ENCODE results near the gene LRRC9. TPM values are rescaled to one million over a fixed set of nuclear protein-coding genes. Genes with fewer than 3 reads are reported as not detected.
A peak's percentile ranks its signal among the peaks of the same experiment; 100 is the strongest.

Gene LRRC9
- total RNA-seq, 2 experiments from 2014 or later = not detected

GRCh38 chr14:59890676-59891075, 29.3 kb upstream of the LRRC9 start:
- CTCF ChIA-PET = no interaction called here
- DNase-seq (no peak), ATAC-seq (no peak)
- POLR2A ChIA-PET = no interaction called here
- Mint-ChIP-seq H3K27ac (no peak overlapping the region), H3K4me1 (ENCODE audit: low read depth) (no peaks in the 10 kb centered on the region), H3K9me3 (no peaks in the 10 kb centered on the region), H3K27me3 (peaks cover 6% of the 10 kb centered on the region), H3K4me3 (no peak overlapping the region), H3K36me3 (ENCODE audit: low read depth) (no peaks in the 10 kb centered on the region)
- intact Hi-C loops (cut with micrococcal nuclease) = no loop called here
- no peak for TF ChIP-seq CTCF (IDR thresholded peaks at IDR 0.05)

GRCh38 chr14:59895721-59896120, 24.2 kb upstream of the LRRC9 start:
- intact Hi-C loops (cut with micrococcal nuclease) = no loop called here
- no peaks in the 10 kb centered on the region for H3K4me1 Mint-ChIP-seq (ENCODE audit: low read depth)
- peaks cover 8% of the 10 kb centered on the region for H3K27me3 Mint-ChIP-seq
- no peaks in the 10 kb centered on the region for H3K9me3 Mint-ChIP-seq
- H3K36me3 Mint-ChIP-seq (ENCODE audit: low read depth) = no peaks in the 10 kb centered on the region
- CTCF ChIA-PET = interaction anchor here (0.8 kb wide), 1 partner anchor 264 kb away, joined by 3 read pairs; no protein-coding TSS in a partner anchor
- no peak for ATAC-seq
- no peak for TF ChIP-seq CTCF (IDR thresholded peaks at IDR 0.05)
- no peak overlapping the region for H3K27ac Mint-ChIP-seq
- no peak for DNase-seq
- no peak overlapping the region for H3K4me3 Mint-ChIP-seq
- POLR2A ChIA-PET = no interaction called here

- no peaks in the 10 kb centered on the region for H3K4me1 Mint-ChIP-seq (ENCODE audit: low read depth)
- H3K27ac Mint-ChIP-seq = no peak overlapping the region
- ATAC-seq (peak; percentile 39), DNase-seq (peak; percentile 26)
- CTCF ChIA-PET = interaction anchor here (0.7 to 2.3 kb wide), 11 partner anchors 10 to 391 kb away, joined by 3 to 11 read pairs (median 4); partner anchors contain the start of gene CCDC175
- peaks cover 2% of the 10 kb centered on the region for H3K9me3 Mint-ChIP-seq
- TF ChIP-seq CTCF (IDR thresholded peaks at IDR 0.05) = no peak
- intact Hi-C loops (cut with micrococcal nuclease) = no loop called here
- peaks cover 10% of the 10 kb centered on the region for H3K27me3 Mint-ChIP-seq
- H3K4me3 Mint-ChIP-seq = no peak overlapping the region
- POLR2A ChIA-PET = interaction anchor here (1.2 kb wide), 1 partner anchor 67 kb away, joined by 3 read pairs; no protein-coding TSS in a partner anchor
- no peaks in the 10 kb centered on the region for H3K36me3 Mint-ChIP-seq (ENCODE audit: low read depth)
These were observed 22.1 kb upstream of the LRRC9 start for GRCh38 chr14:59897757-59898383.

- ChIA-PET CTCF (no interaction called here), POLR2A (no interaction called here)
- DNase-seq (no peak), ATAC-seq (no peak)
- H3K27me3 Mint-ChIP-seq = peaks cover 10% of the 10 kb centered on the region
- H3K27ac Mint-ChIP-seq = no peak overlapping the region
- no peaks in the 10 kb centered on the region for H3K4me1 Mint-ChIP-seq (ENCODE audit: low read depth)
- H3K9me3 Mint-ChIP-seq = peaks cover 2% of the 10 kb centered on the region
- intact Hi-C loops (cut with micrococcal nuclease) = no loop called here
- TF ChIP-seq CTCF (IDR thresholded peaks at IDR 0.05) = no peak
- no peaks in the 10 kb centered on the region for H3K36me3 Mint-ChIP-seq (ENCODE audit: low read depth)
- no peak overlapping the region for H3K4me3 Mint-ChIP-seq
These were observed 19.4 kb upstream of the LRRC9 start for GRCh38 chr14:59900556-59900955.

GRCh38 chr14:59904184-59904583, 15.8 kb upstream of the LRRC9 start:
- no peak for TF ChIP-seq CTCF (IDR thresholded peaks at IDR 0.05)
- ChIA-PET CTCF (no interaction called here), POLR2A (no interaction called here)
- Mint-ChIP-seq H3K27ac (no peak overlapping the region), H3K4me1 (ENCODE audit: low read depth) (no peaks in the 10 kb centered on the region), H3K27me3 (peaks cover 7% of the 10 kb centered on the region), H3K36me3 (ENCODE audit: low read depth) (no peaks in the 10 kb centered on the region), H3K4me3 (no peak overlapping the region), H3K9me3 (peaks cover 2% of the 10 kb centered on the region)
- ATAC-seq (no peak), DNase-seq (no peak)
- intact Hi-C loops (cut with micrococcal nuclease) = no loop called here

Measured in activated CD8-positive, alpha-beta T cell treated with anti-CD3 and anti-CD28 coated beads for 36 hours (primary cell).